Measurements from ENCODE around the gene CCBE1.

CCBE1 gene

GRCh38 chr18:59481436-59481835 lies 215.8 kb downstream of the CCBE1 start:
- no peak for DNase-seq

GRCh38 chr18:59479776-59480175 lies 217.4 kb downstream of the CCBE1 start:
- DNase-seq: no peak

- no peak for DNase-seq
Measured at GRCh38 chr18:59478591-59478990, 218.6 kb downstream of the CCBE1 start.

GRCh38 chr18:59477849-59478248 lies 219.4 kb downstream of the CCBE1 start:
- DNase-seq: no peak

GRCh38 chr18:59470561-59471121 lies 226.6 kb downstream of the CCBE1 start:
- DNase-seq: no peak

GRCh38 chr18:59469463-59470180 lies 227.6 kb downstream of the CCBE1 start:
- DNase-seq: no peak

GRCh38 chr18:59468821-59469220 lies 228.4 kb downstream of the CCBE1 start:
- DNase-seq: no peak

GRCh38 chr18:59467497-59467896 lies 229.7 kb downstream of the CCBE1 start:
- no peak for DNase-seq

- DNase-seq: no peak
Measured at GRCh38 chr18:59466980-59467379, 230.2 kb downstream of the CCBE1 start.

- no peak for DNase-seq
Measured at GRCh38 chr18:59464486-59464885, 232.7 kb downstream of the CCBE1 start.

GRCh38 chr18:59461171-59461570 lies 236.1 kb downstream of the CCBE1 start:
- DNase-seq: no peak

GRCh38 chr18:59460072-59460420 lies 237.2 kb downstream of the CCBE1 start:
- no peak for DNase-seq

GRCh38 chr18:59459369-59460071 lies 237.7 kb downstream of the CCBE1 start:
- DNase-seq: no peak

- no peak for DNase-seq
Measured at GRCh38 chr18:59458575-59458974, 238.6 kb downstream of the CCBE1 start.

GRCh38 chr18:59456657-59457056 lies 240.6 kb downstream of the CCBE1 start:
- DNase-seq: no peak

- DNase-seq: no peak
Measured at GRCh38 chr18:59455728-59456276, 241.4 kb downstream of the CCBE1 start.

- no peak for DNase-seq
Measured at GRCh38 chr18:59454909-59455727, 242.1 kb downstream of the CCBE1 start.

- DNase-seq: no peak
Measured at GRCh38 chr18:59453468-59453961, 243.7 kb downstream of the CCBE1 start.

- no peak for DNase-seq
Measured at GRCh38 chr18:59451963-59452362, 245.3 kb downstream of the CCBE1 start.

- DNase-seq: no peak
Measured at GRCh38 chr18:59451073-59451472, 246.2 kb downstream of the CCBE1 start.

- DNase-seq: no peak
Measured at GRCh38 chr18:59448546-59448945, 248.7 kb downstream of the CCBE1 start.

- no peak for DNase-seq
Measured at GRCh38 chr18:59446012-59446411, 251.2 kb downstream of the CCBE1 start.
